Liver (tissue), 9 donors: ENCODE measurements around the gene TAF3. TPM values are rescaled to one million over a fixed set of nuclear protein-coding genes. Genes with fewer than 3 reads are reported as not detected.

ENCODE experiments used
- DNase-seq: peaks from one replicate; pipeline ENCODE4 v3.0.0-alpha.2; 2017; ENCODE audit warnings: low spot score
- H3K27ac ChIP-seq, 2 donors: one replicate each; pipeline ENCODE4 v1.7.0; 2013; ENCODE audit warnings: inconsistent platforms in 2 of 2, low read length in 2 of 2, control low read depth in 1 of 2, low read depth in 1 of 2, mild to moderate bottlenecking in 1 of 2
- H3K27me3 ChIP-seq, 4 donors: one replicate each; pipeline versions ENCODE4 v1.6.1 to v1.7.0; 2013; ENCODE audit warnings: low read length in 3 of 4, inconsistent platforms in 1 of 4, mild to moderate bottlenecking in 1 of 4, moderate library complexity in 1 of 4; ENCODE audit not compliant: control insufficient read depth in 4 of 4, insufficient read depth in 4 of 4
- H3K36me3 ChIP-seq, 4 donors: one replicate each; pipeline versions ENCODE4 v1.6.1 to v1.7.0; 2013; ENCODE audit warnings: low read length in 3 of 4, mild to moderate bottlenecking in 3 of 4, low read depth in 1 of 4, moderate library complexity in 1 of 4; ENCODE audit not compliant: control insufficient read depth in 4 of 4, insufficient read depth in 3 of 4
- H3K4me1 ChIP-seq, 4 donors: one replicate each; pipeline versions ENCODE4 v1.6.1 to v1.7.0; 2013; ENCODE audit warnings: low read length in 3 of 4, mild to moderate bottlenecking in 3 of 4, moderate library complexity in 1 of 4; ENCODE audit not compliant: control insufficient read depth in 4 of 4, insufficient read depth in 4 of 4
- H3K4me3 ChIP-seq, 3 donors: one replicate each; pipeline versions ENCODE4 v1.6.1 to v1.7.0; 2013; ENCODE audit warnings: low read length in 3 of 3, control low read depth in 1 of 3, low read depth in 1 of 3, mild to moderate bottlenecking in 1 of 3
- H3K9ac ChIP-seq, 2 donors: one replicate each; pipeline ENCODE4 v1.7.0; 2013; ENCODE audit warnings: low read length in 2 of 2, mild to moderate bottlenecking in 2 of 2, moderate library complexity in 2 of 2, control low read depth in 1 of 2, low read depth in 1 of 2
- H3K9me3 ChIP-seq, 4 donors: one replicate each; pipeline versions ENCODE4 v1.6.1 to v1.7.0; 2013; ENCODE audit warnings: low read length in 3 of 4; ENCODE audit not compliant: control insufficient read depth in 4 of 4
- CTCF ChIP-seq: fragments of 150-350 bp; IDR thresholded peaks from 2 replicates; pipeline ENCODE4 v1.5.1; 2017; ENCODE audit warnings: improper control_type of control experiment, low read depth, low read length; ENCODE audit not compliant: missing input control
- EGR1 ChIP-seq, 2 donors: IDR thresholded peaks; 2 replicates each; pipeline ENCODE4 v1.6.1; 2016 to 2018; ENCODE audit warnings: antibody characterized with exemption in 2 of 2, low read depth in 2 of 2
- FOXA1 ChIP-seq: IDR thresholded peaks from 2 replicates; pipeline ENCODE4 v1.6.1; 2016; ENCODE audit warnings: antibody characterized with exemption
- HNF4G ChIP-seq: IDR thresholded peaks from 2 replicates; pipeline ENCODE4 v1.6.1; 2016; ENCODE audit warnings: antibody characterized with exemption
- NR2F2 ChIP-seq: IDR thresholded peaks from 2 replicates; pipeline ENCODE4 v1.6.1; 2016; ENCODE audit warnings: antibody characterized with exemption
- RAD21 ChIP-seq, 2 donors: IDR thresholded peaks; 2 replicates each; pipeline ENCODE4 v1.6.1; 2016; ENCODE audit warnings: antibody characterized with exemption in 2 of 2, mild to moderate bottlenecking in 2 of 2
- REST ChIP-seq: IDR thresholded peaks from 2 replicates; pipeline ENCODE4 v1.6.1; 2016; ENCODE audit warnings: antibody characterized with exemption, mild to moderate bottlenecking
- TAF1 ChIP-seq: conservative IDR thresholded peaks from 2 replicates; pipeline ENCODE4 v1.6.1; 2016; ENCODE audit warnings: antibody characterized with exemption, mild to moderate bottlenecking
- YY1 ChIP-seq: IDR thresholded peaks from 2 replicates; pipeline ENCODE4 v1.6.1; 2016; ENCODE audit warnings: antibody characterized with exemption, mild to moderate bottlenecking
- WGBS: extraction: QIAGEN DNeasy Blood & Tissue Kit; methylation state at CpG from one replicate; pipeline ENCODE4 v1.1.7; 2013; 5-methylcytosine and 5-hydroxymethylcytosine counted together
- polyA plus RNA-seq, 2 donors: library from polyadenylated mRNA; stranded (reverse) in 1 of 2; unstranded in 1 of 2; fragments of 200-250 nt in 1 of 2; fragments of >200 nt in 1 of 2; fragmentation: Nextera tagmentation in 1 of 2; extraction: Ambion mirVana in 1 of 2; gene quantifications; one replicate each; pipeline versions ENCODE4 v1.2.1 to v1.2.3, GENCODE V29; 2013 to 2015
- total RNA-seq, 2 donors: library from RNA; depleted of rRNA; stranded (reverse); fragments of >200 nt; gene quantifications; one replicate each; pipeline ENCODE4 v1.2.3, GENCODE V29; 2014
- TF ChIP-seq, protein P1 (sequence below): IDR thresholded peaks from 2 replicates; pipeline ENCODE4 v1.6.1; 2016; ENCODE audit warnings: antibody characterized with exemption
- donor health status: healthy.
- donor health status: healthy.
- donor health status: healthy.
- donor health status: healthy.
- donor health status: healthy.

TAF3 gene
- total and polyA plus RNA-seq, 4 donors = 1.5 to 3.6 (median 1.9) TPM

DNA sequence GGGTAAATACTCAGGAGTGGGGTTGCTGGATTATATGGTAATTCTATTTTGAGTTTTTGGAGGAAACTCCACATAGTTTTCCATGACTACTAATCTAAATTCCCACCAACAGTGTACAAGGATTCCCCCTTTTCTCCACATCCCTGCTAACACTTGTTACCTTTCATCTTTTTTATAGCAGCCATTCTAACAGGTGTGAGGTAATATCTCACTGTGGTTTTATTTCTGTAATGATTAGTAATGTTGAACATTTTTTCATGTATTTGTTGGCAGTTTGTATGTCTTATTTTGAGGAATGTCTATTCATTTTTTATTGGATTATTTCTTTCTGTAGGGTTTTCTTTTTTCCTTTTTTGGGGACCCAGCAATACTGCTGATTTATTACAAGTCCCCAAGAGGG, 14.9 kb downstream of the TAF3 start:
- H3K27ac ChIP-seq = no peak overlapping the region
- H3K36me3 ChIP-seq = peaks cover 0 to 2% (median 0%) of the 10 kb centered on the region in 4 donors
- TF ChIP-seq HNF4G (no peak), CTCF (no peak), FOXA1 (no peak), TAF1 (no peak), REST (no peak), EGR1 (IDR thresholded peaks at IDR 0.05; ENCODE audit: low read depth in 2 of 2) (no peak)
- no peaks in the 10 kb centered on the region for H3K4me1 ChIP-seq
- no peaks in the 10 kb centered on the region for H3K9me3 ChIP-seq
- DNase-seq = no peak
- no peaks in the 10 kb centered on the region for H3K27me3 ChIP-seq
- no peak overlapping the region for H3K4me3 ChIP-seq
- no peak overlapping the region for H3K9ac ChIP-seq

DNA sequence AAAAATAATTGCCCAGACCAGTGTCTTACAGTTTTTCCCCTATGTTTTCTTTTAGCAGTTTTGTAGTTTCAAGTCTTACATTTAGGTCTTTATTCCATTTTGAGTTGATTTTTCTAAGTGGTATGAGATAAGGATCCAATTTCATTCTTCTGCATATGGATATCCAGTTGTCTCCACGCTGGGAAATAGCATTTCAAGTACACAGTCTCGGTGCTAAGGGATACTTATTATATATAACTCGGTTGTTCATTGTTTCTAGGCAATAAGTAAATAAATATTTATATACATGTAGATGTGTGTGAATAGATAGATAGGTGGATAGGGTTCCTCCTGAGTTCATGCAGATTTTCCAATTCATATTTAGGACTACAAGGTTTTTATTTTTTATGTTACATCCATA, 16.0 kb downstream of the TAF3 start:
- no peak for TF ChIP-seq YY1
- TF ChIP-seq TAF1 = no peak
- TF ChIP-seq FOXA1 = no peak
- TF ChIP-seq, protein P1, sequence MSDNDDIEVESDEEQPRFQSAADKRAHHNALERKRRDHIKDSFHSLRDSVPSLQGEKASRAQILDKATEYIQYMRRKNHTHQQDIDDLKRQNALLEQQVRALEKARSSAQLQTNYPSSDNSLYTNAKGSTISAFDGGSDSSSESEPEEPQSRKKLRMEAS = no peak
- TF ChIP-seq NR2F2 = no peak
- TF ChIP-seq REST = no peak
- TF ChIP-seq RAD21 (IDR thresholded peaks at IDR 0.05) = no peak
- H3K27ac ChIP-seq = no peak overlapping the region
- H3K27me3 ChIP-seq = no peaks in the 10 kb centered on the region
- no peaks in the 10 kb centered on the region for H3K9me3 ChIP-seq
- WGBS = 97% methylated on average over 3 of the region's 3 CpGs
- no peak for DNase-seq
- H3K9ac ChIP-seq = no peak overlapping the region
- H3K4me1 ChIP-seq = no peaks in the 10 kb centered on the region
- no peak overlapping the region for H3K4me3 ChIP-seq
- peaks cover 0 to 2% (median 0%) of the 10 kb centered on the region in 4 donors for H3K36me3 ChIP-seq
